ENCODE results near the gene ADH1A.

DNA sequence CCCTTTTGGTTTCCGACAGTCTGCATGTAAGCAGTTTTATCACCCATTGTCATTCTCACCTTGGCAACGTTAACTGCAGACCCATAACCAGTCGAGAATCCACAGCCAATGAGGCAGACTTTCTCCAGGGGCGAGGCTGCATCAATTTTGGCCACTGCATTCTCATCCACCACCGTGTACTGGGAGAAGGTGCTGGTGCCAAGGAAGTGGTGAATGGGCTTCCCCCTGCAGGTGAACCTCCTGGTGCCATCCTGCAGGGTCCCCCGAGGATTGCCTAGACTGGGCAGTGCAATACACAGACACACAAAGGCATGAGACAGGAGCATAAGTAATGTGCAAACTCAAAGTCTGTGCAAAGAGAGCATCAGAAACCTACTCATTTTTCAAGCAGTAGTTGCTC lies 25.1 kb upstream of the ADH1A start:
- TF ChIP-seq CTCF (IDR thresholded peaks at IDR 0.05) (no peak), EP300 (IDR thresholded peaks at IDR 0.05) (no peak), POLR2AphosphoS5 (IDR thresholded peaks at IDR 0.05) (no peak), POLR2A (IDR thresholded peaks at IDR 0.05) (no peak)
